Adrenal gland (tissue), 12 donors: ENCODE measurements around the gene ERVK3-1. TPM values are rescaled to one million over a fixed set of nuclear protein-coding genes. Genes with fewer than 3 reads are reported as not detected.

Experiments
- DNase-seq, 7 donors: peaks; one replicate each; pipeline ENCODE4 v3.0.0-alpha.2; 2019 to 2020
- H3K27ac ChIP-seq, 5 donors: fragments of 200-600 bp; sonication (generic) in 4 of 5; 1 replicate in 3 of 5; 2 replicates in 2 of 5; pipeline versions ENCODE4 v1.5.1 to v1.8.0; 2016 to 2020; ENCODE audit warnings: mild to moderate bottlenecking in 1 of 5
- H3K27me3 ChIP-seq: fragments of 200-600 bp; 2 replicates; pipeline ENCODE4 v1.8.0; 2021
- H3K36me3 ChIP-seq, 2 donors: fragments of 200-600 bp; replicated peaks in 1 of 2; 1 replicate in 1 of 2; 2 replicates in 1 of 2; pipeline versions ENCODE4 v1.5.1 to v1.8.0; 2018 to 2022
- H3K4me1 ChIP-seq, 2 donors: fragments of 200-600 bp; replicated peaks in 1 of 2; 1 replicate in 1 of 2; 2 replicates in 1 of 2; pipeline versions ENCODE4 v1.5.1 to v1.8.0; 2018 to 2021
- H3K4me3 ChIP-seq, 4 donors: fragments of 200-600 bp; sonication (generic) in 3 of 4; one replicate each; pipeline ENCODE4 v1.5.1; 2016 to 2018
- H3K9me3 ChIP-seq, 3 donors: fragments of 200-600 bp; sonication (generic) in 1 of 3; replicated peaks in 1 of 3; 1 replicate in 2 of 3; 2 replicates in 1 of 3; pipeline versions ENCODE4 v1.5.1 to v1.8.0; 2016 to 2021
- POLR2A ChIP-seq, 2 donors: fragments of 450-650 bp; IDR thresholded peaks; one replicate each; pipeline ENCODE4 v1.6.1; 2017; ENCODE audit warnings: antibody characterized with exemption in 2 of 2, mild to moderate bottlenecking in 2 of 2, moderate library complexity in 1 of 2
- WGBS, 4 donors: extraction: QIAGEN DNeasy Blood & Tissue Kit in 2 of 4; methylation state at CpG; one replicate each; pipeline versions ENCODE4 v1.1.5 to v1.1.7; 2013 to 2017; 5-methylcytosine and 5-hydroxymethylcytosine counted together
- intact Hi-C, 2 donors: fragments of 100-400 bp; cut with DNase I; formaldehyde crosslinking; loops; one replicate each; pipeline versions ENCODE4 v1.14.1 to v1.15.0; 2022 to 2023
- polyA plus RNA-seq, 3 donors: library from polyadenylated mRNA; stranded (reverse); fragments of 200-250 nt in 2 of 3; fragments of 350-450 nt in 1 of 3; fragmentation: Illumina TruSeq in 1 of 3; extraction: RNeasy Lipid Tissue Mini Kit (QIAGEN cat#74804) in 1 of 3; gene quantifications; one replicate each; pipeline ENCODE4 v1.2.3, GENCODE V29; 2013 to 2014
- total RNA-seq, 9 donors: library from RNA; depleted of rRNA in 4 of 9; stranded (reverse); fragments of >200 nt in 4 of 9; fragments of 120-200 nt in 1 of 9; fragmentation: NEBNext Ultra II Directional in 1 of 9; extraction: Animal tissue kit (Norgen Biotek cat#: 25700) in 1 of 9; gene quantifications; one replicate each; pipeline versions ENCODE4 v1.1.0 to v1.2.4, GENCODE V29; 2013 to 2023
- TF ChIP-seq, protein P1 (sequence below), 6 experiments: fragments of 450-650 bp in 4 of 6; fragments of 200-600 bp in 2 of 6; sonication (generic) in 1 of 6; IDR thresholded peaks; 1 replicate in 5 of 6; 2 replicates in 1 of 6; pipeline versions ENCODE4 v1.5.1 to v1.8.0; 2016 to 2021; ENCODE audit warnings: antibody characterized with exemption in 6 of 6, mild to moderate bottlenecking in 2 of 6, moderate library complexity in 1 of 6
- donor health status: healthy with polysubstance abuse.
- donor health status: Bipolar disorder and iron deficiency.
- donor health status: DM: yes; HTN: yes; CAD: no.
- donor health status: DM: no; HTN: no; CAD: no.
- donor health status: DM: no; HTN: no; CAD: no.
- donor health status: DM: yes; HTN: yes; CAD: no.

Gene ERVK3-1
- total and polyA plus RNA-seq, 12 donors = 18.4 to 70.5 (median 35.3) TPM

DNA sequence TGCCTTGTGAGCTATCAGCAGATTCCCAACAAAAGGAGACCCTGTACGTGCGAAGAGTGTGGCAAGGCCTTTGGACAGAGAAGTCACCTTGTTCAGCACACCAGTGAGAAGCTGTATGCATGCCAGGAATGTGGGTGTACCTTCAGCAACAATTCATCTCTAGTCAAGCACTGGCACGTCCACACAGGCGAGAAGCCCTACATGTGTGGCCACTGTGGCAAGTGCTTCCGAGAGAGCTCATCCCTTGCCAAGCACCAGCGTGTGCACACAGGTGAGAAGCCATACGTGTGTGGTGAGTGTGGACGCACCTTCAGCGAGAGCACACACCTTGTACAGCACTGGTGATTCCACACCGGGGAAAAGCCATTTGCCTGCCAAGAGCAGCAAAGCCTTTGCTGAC lies 14.1 kb downstream of the ERVK3-1 start:
- WGBS, 4 donors = 93 to 100% (median 95%) methylated on average over 3 to 10 of the region's 10 CpGs
- intact Hi-C loops = no loop called here
- no peaks in the 10 kb centered on the region for H3K9me3 ChIP-seq
- no peaks in the 10 kb centered on the region for H3K4me1 ChIP-seq
- TF ChIP-seq POLR2A (IDR thresholded peaks at IDR 0.05) = no peak
- TF ChIP-seq, protein P1, sequence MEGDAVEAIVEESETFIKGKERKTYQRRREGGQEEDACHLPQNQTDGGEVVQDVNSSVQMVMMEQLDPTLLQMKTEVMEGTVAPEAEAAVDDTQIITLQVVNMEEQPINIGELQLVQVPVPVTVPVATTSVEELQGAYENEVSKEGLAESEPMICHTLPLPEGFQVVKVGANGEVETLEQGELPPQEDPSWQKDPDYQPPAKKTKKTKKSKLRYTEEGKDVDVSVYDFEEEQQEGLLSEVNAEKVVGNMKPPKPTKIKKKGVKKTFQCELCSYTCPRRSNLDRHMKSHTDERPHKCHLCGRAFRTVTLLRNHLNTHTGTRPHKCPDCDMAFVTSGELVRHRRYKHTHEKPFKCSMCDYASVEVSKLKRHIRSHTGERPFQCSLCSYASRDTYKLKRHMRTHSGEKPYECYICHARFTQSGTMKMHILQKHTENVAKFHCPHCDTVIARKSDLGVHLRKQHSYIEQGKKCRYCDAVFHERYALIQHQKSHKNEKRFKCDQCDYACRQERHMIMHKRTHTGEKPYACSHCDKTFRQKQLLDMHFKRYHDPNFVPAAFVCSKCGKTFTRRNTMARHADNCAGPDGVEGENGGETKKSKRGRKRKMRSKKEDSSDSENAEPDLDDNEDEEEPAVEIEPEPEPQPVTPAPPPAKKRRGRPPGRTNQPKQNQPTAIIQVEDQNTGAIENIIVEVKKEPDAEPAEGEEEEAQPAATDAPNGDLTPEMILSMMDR (IDR thresholded peaks at IDR 0.05) = no peak
- H3K27me3 ChIP-seq = no peaks in the 10 kb centered on the region
- H3K27ac ChIP-seq = no peak overlapping the region
- H3K36me3 ChIP-seq = peaks cover 0 to 13% of the 10 kb centered on the region in 2 donors
- DNase-seq = no peak
- no peak overlapping the region for H3K4me3 ChIP-seq

DNA sequence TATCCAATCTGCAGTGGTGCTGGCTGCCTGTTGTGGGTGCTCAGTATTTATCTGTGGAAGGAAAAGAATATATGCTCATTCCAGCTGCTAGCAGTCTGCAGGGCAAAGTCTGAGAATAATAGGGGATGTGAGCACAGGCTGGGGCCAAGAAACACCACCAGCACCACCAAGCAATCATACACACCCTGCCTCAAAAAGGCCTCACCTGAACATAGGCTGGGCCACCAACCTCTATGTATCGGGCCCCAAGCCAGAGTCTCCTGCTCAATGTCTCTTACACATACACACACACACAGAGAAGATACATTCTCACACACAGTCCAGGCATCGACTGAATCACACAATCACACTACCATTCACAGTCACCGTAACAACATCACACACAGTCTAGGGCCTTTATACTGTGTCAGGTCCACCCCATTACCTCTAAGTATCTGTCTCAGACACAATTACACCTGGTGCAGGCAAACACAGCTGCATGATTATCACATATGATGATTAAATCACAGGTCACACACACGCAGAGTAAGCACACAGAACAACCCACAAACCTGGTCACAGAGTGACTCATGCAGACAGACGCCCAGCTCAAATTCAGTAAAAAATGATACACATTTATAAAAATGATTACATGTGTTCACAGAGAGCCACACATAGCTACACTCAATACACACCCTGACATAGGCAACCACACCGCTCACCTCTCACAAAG lies 20.3 kb downstream of the ERVK3-1 start:
- H3K27ac ChIP-seq = no peak overlapping the region
- intact Hi-C loops = no loop called here
- DNase-seq = no peak
- H3K4me1 ChIP-seq = peaks cover 0 to 23% of the 10 kb centered on the region in 2 donors
- TF ChIP-seq, protein P1 (IDR thresholded peaks at IDR 0.05) = no peak
- no peak for TF ChIP-seq POLR2A (IDR thresholded peaks at IDR 0.05)
- peaks cover 0 to 4% of the 10 kb centered on the region in 2 donors for H3K36me3 ChIP-seq
- peak overlapping the region in 1 of 4 donors; percentile 64 for H3K4me3 ChIP-seq
- 73 to 88% (median 83%) methylated on average over 6 of the region's 6 CpGs for WGBS, 4 donors
- no peaks in the 10 kb centered on the region for H3K9me3 ChIP-seq
- no peaks in the 10 kb centered on the region for H3K27me3 ChIP-seq

GRCh38 chr19:58326501-58326913 lies 21.3 kb downstream of the ERVK3-1 start:
- intact Hi-C loops = no loop called here
- Histone ChIP-seq H3K27me3 (no peaks in the 10 kb centered on the region), H3K9me3 (no peaks in the 10 kb centered on the region), H3K27ac (peak overlapping the region in 4 of 5 donors; percentile 78 to 96 (median 88)), H3K4me3 (peak overlapping the region; percentile 40 to 89 (median 64)), H3K4me1 (peaks cover 0 to 23% of the 10 kb centered on the region in 2 donors), H3K36me3 (peaks cover 0 to 4% of the 10 kb centered on the region in 2 donors)
- WGBS, 4 donors = 3 to 10% (median 6%) methylated on average over 7 to 9 of the region's 9 CpGs
- DNase-seq = no peak
- TF ChIP-seq, protein P1 (IDR thresholded peaks at IDR 0.05) = no peak
- no peak for TF ChIP-seq POLR2A (IDR thresholded peaks at IDR 0.05)

DNA sequence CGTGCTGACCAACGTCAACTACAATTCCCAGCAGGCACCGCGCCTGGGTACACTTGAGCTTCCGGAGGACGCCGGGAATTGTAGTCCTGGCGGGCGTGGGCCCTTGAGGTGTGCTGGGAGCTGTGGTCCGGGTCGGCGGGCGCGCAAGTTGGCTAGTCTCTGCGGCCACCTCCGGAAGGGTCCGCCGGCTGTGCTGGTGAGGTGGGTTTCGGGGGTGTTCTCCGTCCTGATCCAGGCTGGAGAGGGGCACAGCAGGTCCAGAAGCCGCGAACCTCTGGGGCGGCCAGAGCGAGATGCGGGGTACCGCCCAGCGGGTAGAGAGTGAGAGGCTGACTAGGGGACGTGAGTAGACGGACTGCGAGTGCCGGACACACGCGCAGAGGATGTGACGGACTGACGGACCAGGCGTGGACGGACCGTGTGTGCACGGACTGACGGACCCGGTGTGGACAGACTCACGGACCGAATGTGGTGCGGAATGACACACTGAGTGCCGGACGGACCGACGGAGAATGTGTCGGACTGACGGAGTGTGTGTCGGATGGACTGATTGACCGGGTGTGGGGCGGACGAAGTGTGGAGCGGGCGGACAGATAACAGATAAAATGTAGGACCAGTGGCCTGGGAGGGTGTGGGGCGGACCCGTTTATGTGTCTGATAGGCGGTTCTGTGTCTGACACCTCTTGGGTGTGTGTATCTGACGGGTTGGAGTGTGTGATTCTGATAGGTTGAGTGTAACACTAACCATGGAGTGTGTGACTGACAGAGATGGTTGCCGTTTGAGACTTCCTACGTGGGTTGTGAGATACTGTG lies 21.9 kb downstream of the ERVK3-1 start, which contains the start of gene ZSCAN22:
TSS of gene ZSCAN22 (plus strand) at position 81 of the 813 bp plus-strand sequence. CDS start 7,809 bp downstream, outside the sequence.
- Histone ChIP-seq H3K4me1 (peaks cover 0 to 23% of the 10 kb centered on the region in 2 donors), H3K36me3 (peaks cover 0 to 4% of the 10 kb centered on the region in 2 donors), H3K27me3 (no peaks in the 10 kb centered on the region), H3K27ac (peak within 1 kb of the TSS; percentile 78 to 96 (median 90)), H3K9me3 (no peaks in the 10 kb centered on the region), H3K4me3 (peak within 1 kb of the TSS; percentile 40 to 89 (median 64))
- 0 to 1% (median 0%) methylated on average over 35 to 62 of the region's 62 CpGs for WGBS, 4 donors
- intact Hi-C loops = no loop called here
- peak; percentile 96 to 99 (median 97) for DNase-seq
- peak; percentile 48 to 66 for TF ChIP-seq POLR2A (IDR thresholded peaks at IDR 0.05)
- TF ChIP-seq, protein P1 (IDR thresholded peaks at IDR 0.05) = no peak
